H1 (cell line): Measurements from ENCODE around the gene S100A8. TPM values are rescaled to one million over a fixed set of nuclear protein-coding genes. Genes with fewer than 3 reads are reported as not detected.

ENCODE experiments used
- CTCF ChIA-PET: fragments of 300-600 bp; sonication (Branson Sonifier 250); formaldehyde crosslinking; loops from one replicate; lab custom pipeline; 2021; ENCODE audit not compliant: partially characterized antibody; lab: Charles Lee
- POLR2A ChIA-PET: fragments of 300-600 bp; sonication (Branson Sonifier 250); formaldehyde crosslinking; loops from one replicate; lab custom pipeline; 2021; ENCODE audit warnings: inconsistent platforms; ENCODE audit not compliant: partially characterized antibody; lab: Charles Lee
- DNase-seq, 2 experiments: peaks; one replicate each; pipeline versions ENCODE4 v3.0.0 to v3.0.0-alpha.2; 2010 to 2022; ENCODE audit warnings: low spot score in 2 of 2, low read depth in 1 of 2, mixed read lengths in 1 of 2
- FAIRE-seq: peaks from 2 replicates; lab custom pipeline; 2011; peaks lifted over from hg19 to GRCh38; lab: Jason Lieb, UNC
- H2AFZ ChIP-seq: 2 replicates; pipeline ENCODE4 v1.8.1; 2012; ENCODE audit warnings: low read length, inconsistent platforms
- H2AK5ac ChIP-seq: 2 replicates; pipeline ENCODE4 v1.6.1; 2013; ENCODE audit warnings: low read depth, low read length
- H2BK120ac ChIP-seq: replicated peaks from 2 replicates; pipeline ENCODE3; 2013; ENCODE audit warnings: low read depth, low read length, inconsistent platforms
- H2BK12ac ChIP-seq: 2 replicates; pipeline ENCODE4 v1.6.1; 2013; ENCODE audit warnings: low read depth, low read length
- H2BK15ac ChIP-seq: 2 replicates; pipeline ENCODE4 v1.6.1; 2013; ENCODE audit warnings: low read length
- H2BK20ac ChIP-seq: 2 replicates; pipeline ENCODE4 v1.6.1; 2013; ENCODE audit warnings: low read length
- H2BK5ac ChIP-seq: 2 replicates; pipeline ENCODE4 v1.6.1; 2013; ENCODE audit warnings: low read depth, low read length
- H3K14ac ChIP-seq: 2 replicates; pipeline ENCODE4 v1.6.1; 2013; ENCODE audit warnings: inconsistent platforms; ENCODE audit not compliant: insufficient read length
- H3K18ac ChIP-seq: 2 replicates; pipeline ENCODE4 v1.6.1; 2013; ENCODE audit warnings: low read length; ENCODE audit errors: extremely low read depth
- H3K23ac ChIP-seq: 2 replicates; pipeline ENCODE4 v1.6.1; 2013; ENCODE audit warnings: inconsistent platforms; ENCODE audit not compliant: insufficient read length
- H3K23me2 ChIP-seq: 2 replicates; pipeline ENCODE4 v1.6.1; 2013; ENCODE audit warnings: low read depth, low read length
- H3K27ac ChIP-seq: 2 replicates; pipeline ENCODE4 v1.6.1; 2011; ENCODE audit warnings: low read depth, low read length, inconsistent platforms
- H3K27me3 ChIP-seq, 4 experiments: replicated peaks in 1 of 4; 1 replicate in 1 of 4; 2 replicates in 3 of 4; pipeline versions ENCODE4 v1.6.1 to v1.8.1; 2011 to 2013; ENCODE audit warnings: low read length in 3 of 4, mild to moderate bottlenecking in 3 of 4, inconsistent platforms in 2 of 4, mixed read lengths in 2 of 4, moderate library complexity in 1 of 4; ENCODE audit not compliant: control insufficient read depth in 3 of 4, insufficient read depth in 3 of 4; ENCODE audit errors: extremely low read depth in 1 of 4
- H3K36me3 ChIP-seq, 4 experiments: 2 replicates each; pipeline versions ENCODE4 v1.6.1 to v1.8.1; 2011 to 2013; ENCODE audit warnings: mild to moderate bottlenecking in 4 of 4, low read length in 3 of 4, moderate library complexity in 2 of 4, control low read depth in 1 of 4, inconsistent platforms in 1 of 4; ENCODE audit not compliant: insufficient read depth in 4 of 4, control insufficient read depth in 2 of 4
- H3K4ac ChIP-seq: replicated peaks from 2 replicates; pipeline ENCODE3; 2013; ENCODE audit warnings: low read length, low read depth, mixed read lengths, inconsistent platforms; ENCODE audit not compliant: insufficient read length
- H3K4me1 ChIP-seq, 4 experiments: replicated peaks in 1 of 4; 1 replicate in 1 of 4; 2 replicates in 3 of 4; pipeline versions ENCODE4 v1.6.1 to v1.8.1; 2011 to 2013; ENCODE audit warnings: low read length in 3 of 4, inconsistent platforms in 2 of 4, mixed read lengths in 1 of 4; ENCODE audit not compliant: insufficient read depth in 4 of 4, control insufficient read depth in 3 of 4
- H3K4me2 ChIP-seq, 2 experiments: 2 replicates each; pipeline versions ENCODE4 v1.6.1 to v1.8.1; 2011 to 2013; ENCODE audit warnings: low read depth in 2 of 2, low read length in 2 of 2, control low read depth in 1 of 2, inconsistent platforms in 1 of 2, mild to moderate bottlenecking in 1 of 2; ENCODE audit not compliant: insufficient read depth in 1 of 2
- H3K4me3 ChIP-seq, 4 experiments: fragments of 200-600, 300-600 bp in 1 of 4; sonication (generic), shearing (Covaris generic), sonication (Bioruptor Twin) in 1 of 4; 2 replicates each; pipeline versions ENCODE4 v1.5.1 to v1.8.1; 2011 to 2016; ENCODE audit warnings: low read length in 4 of 4, low read depth in 3 of 4, control low read depth in 2 of 4, inconsistent platforms in 2 of 4, mild to moderate bottlenecking in 2 of 4, mixed read lengths in 1 of 4, moderate library complexity in 1 of 4; ENCODE audit not compliant: insufficient read depth in 2 of 4; ENCODE audit errors: extremely low read depth in 1 of 4
- H3K56ac ChIP-seq: replicated peaks from 2 replicates; pipeline ENCODE3; 2013; ENCODE audit warnings: low read depth, mild to moderate bottlenecking, mixed read lengths, low read length, inconsistent platforms; ENCODE audit not compliant: insufficient read length
- H3K79me1 ChIP-seq: 2 replicates; pipeline ENCODE4 v1.6.1; 2013; ENCODE audit warnings: low read depth, low read length, control low read depth
- H3K79me2 ChIP-seq, 2 experiments: 2 replicates each; pipeline versions ENCODE4 v1.6.1 to v1.8.1; 2012 to 2013; ENCODE audit warnings: low read length in 2 of 2, mild to moderate bottlenecking in 2 of 2, inconsistent platforms in 1 of 2; ENCODE audit not compliant: insufficient read depth in 2 of 2, control insufficient read depth in 1 of 2
- H3K9ac ChIP-seq, 4 experiments: replicated peaks in 1 of 4; 1 replicate in 1 of 4; 2 replicates in 3 of 4; pipeline versions ENCODE4 v1.6.1 to v1.8.1; 2011 to 2013; ENCODE audit warnings: low read depth in 3 of 4, low read length in 3 of 4, control low read depth in 2 of 4, mild to moderate bottlenecking in 2 of 4, moderate library complexity in 2 of 4, inconsistent platforms in 1 of 4; ENCODE audit errors: extremely low read depth in 1 of 4
- H3K9me3 ChIP-seq, 2 experiments: 2 replicates each; pipeline versions ENCODE4 v1.6.1 to v1.8.1; 2012 to 2013; ENCODE audit warnings: mild to moderate bottlenecking in 2 of 2, moderate library complexity in 2 of 2, control low read depth in 1 of 2, inconsistent platforms in 1 of 2, low read depth in 1 of 2, low read length in 1 of 2, mixed read lengths in 1 of 2; ENCODE audit not compliant: insufficient read depth in 2 of 2
- H4K20me1 ChIP-seq, 2 experiments: replicated peaks in 1 of 2; 2 replicates each; pipeline versions ENCODE3 to v1.8.1; 2011 to 2013; ENCODE audit warnings: inconsistent platforms in 2 of 2, low read length in 2 of 2, mild to moderate bottlenecking in 1 of 2; ENCODE audit not compliant: insufficient read depth in 2 of 2, control insufficient read depth in 1 of 2
- H4K5ac ChIP-seq: 2 replicates; pipeline ENCODE4 v1.6.1; 2013; ENCODE audit warnings: low read length, low read depth, mixed read lengths, inconsistent platforms; ENCODE audit not compliant: insufficient read length
- H4K8ac ChIP-seq: 2 replicates; pipeline ENCODE4 v1.8.0; 2013; ENCODE audit warnings: mild to moderate bottlenecking, moderate library complexity, low read length, inconsistent platforms; ENCODE audit not compliant: insufficient read depth; ENCODE audit errors: extremely low read depth
- H4K91ac ChIP-seq: replicated peaks from 2 replicates; pipeline ENCODE3; 2013; ENCODE audit warnings: low read length, mixed read lengths, inconsistent platforms; ENCODE audit not compliant: insufficient read length
- FOSL1 ChIP-seq: IDR thresholded peaks from 2 replicates; pipeline ENCODE4 v1.6.1; 2011; ENCODE audit warnings: mild to moderate bottlenecking, low read depth, low read length, moderate library complexity; ENCODE audit not compliant: insufficient read depth
- POLR2AphosphoS5 ChIP-seq: IDR thresholded peaks from 2 replicates; pipeline ENCODE4 v1.6.1; 2011; ENCODE audit warnings: low read depth, low read length
- SIRT6 ChIP-seq: IDR thresholded peaks from one replicate; pipeline ENCODE4 v1.7.1; 2012; ENCODE audit warnings: low read length, inconsistent platforms
- WGBS, 2 experiments: shearing (Covaris generic) in 1 of 2; methylation state at CpG; one replicate each; pipeline versions ENCODE4 v1.1.6 to v1.1.7; 2013 to 2015; ENCODE audit warnings: low lambda C conversion rate in 2 of 2, mixed read lengths in 2 of 2, inconsistent platforms in 1 of 2, low coverage in 1 of 2, missing lambda C conversion rate in 1 of 2; ENCODE audit not compliant: insufficient replicate concordance in 2 of 2, insufficient coverage in 1 of 2, insufficient read length in 1 of 2; ENCODE audit errors: extremely low coverage in 1 of 2, missing lambda C conversion rate in 1 of 2; 5-methylcytosine and 5-hydroxymethylcytosine counted together
- polyA plus RNA-seq, 7 experiments: library from polyadenylated mRNA; depleted of rRNA in 3 of 7; stranded (reverse) in 5 of 7; unstranded in 2 of 7; fragments of >200 nt in 5 of 7; fragments of 200-250 nt in 2 of 7; gene quantifications; 1 replicate in 5 of 7; 2 replicates in 1 of 7; 4 replicates in 1 of 7; pipeline versions ENCODE4 v1.2.1 to v1.2.3, GENCODE V29; 2011 to 2013; ENCODE audit warnings: missing spikeins in 2 of 7, mixed read lengths in 2 of 7
- total RNA-seq: library from RNA; stranded (reverse); fragmentation: NEBNext Ultra II Directional; extraction: Animal tissue kit (Norgen Biotek cat#: 25700); gene quantifications from 2 replicates; pipeline ENCODE4 v1.2.1, GENCODE V29; 2021

The S100A8 gene
- total and polyA plus RNA-seq, 2 of the 8 experiments (the other 6 are each of a cell fraction or from before 2014, with no cell fraction given) = not detected

DNA sequence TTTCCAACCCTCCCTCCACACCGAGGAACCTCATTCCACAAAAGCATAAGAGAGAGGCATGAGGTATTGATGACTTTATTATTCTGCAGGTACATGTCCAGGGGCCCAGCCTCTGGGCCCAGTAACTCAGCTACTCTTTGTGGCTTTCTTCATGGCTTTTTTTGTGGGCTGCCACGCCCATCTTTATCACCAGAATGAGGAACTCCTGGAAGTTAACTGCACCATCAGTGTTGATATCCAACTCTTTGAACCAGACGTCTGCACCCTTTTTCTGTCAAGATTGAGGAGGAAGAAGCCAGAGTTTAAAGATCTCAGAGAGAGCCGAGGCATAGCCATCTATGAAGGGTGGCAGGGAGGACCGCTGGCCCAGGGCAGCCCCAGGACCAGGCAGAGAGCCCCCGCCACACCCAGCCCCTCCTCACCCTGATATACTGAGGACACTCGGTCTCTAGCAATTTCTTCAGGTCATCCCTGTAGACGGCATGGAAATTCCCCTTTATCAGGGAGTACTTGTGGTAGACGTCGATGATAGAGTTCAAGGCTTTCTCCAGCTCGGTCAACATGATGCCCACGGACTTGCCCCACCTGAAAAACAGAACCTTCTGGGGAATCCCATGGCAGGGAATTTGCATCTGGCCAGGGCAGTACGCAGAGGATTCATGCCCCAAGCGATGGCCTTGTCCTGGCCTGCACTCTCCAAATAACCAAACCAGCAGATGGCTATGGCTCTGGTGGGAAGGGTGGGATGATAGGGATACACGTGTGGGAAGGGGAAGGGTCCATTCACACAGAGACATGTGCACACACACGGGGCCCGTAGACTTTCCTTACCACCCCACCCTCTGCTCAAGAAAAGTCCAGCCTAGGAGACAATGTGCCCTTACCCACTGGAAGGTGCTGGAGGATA, 647 bp downstream of the S100A8 start:
- Histone ChIP-seq H4K8ac (no peak overlapping the region), H3K4me1 (no peaks in the 10 kb centered on the region), H3K9ac (no peak overlapping the region), H3K4me3 (no peak overlapping the region), H3K27ac (no peak overlapping the region), H3K9me3 (no peaks in the 10 kb centered on the region), H2AFZ (no peak overlapping the region), H2BK12ac (no peak overlapping the region), H4K91ac (no peak overlapping the region), H2BK5ac (no peak overlapping the region), H3K79me2 (no peaks in the 10 kb centered on the region), H4K20me1 (no peaks in the 10 kb centered on the region), H4K5ac (no peak overlapping the region), H3K36me3 (no peaks in the 10 kb centered on the region), H3K18ac (no peak overlapping the region), H3K23me2 (no peaks in the 10 kb centered on the region), H2BK15ac (no peak overlapping the region), H3K56ac (no peak overlapping the region), H3K4me2 (no peak overlapping the region), H3K4ac (no peak overlapping the region), H2BK20ac (no peak overlapping the region), H3K23ac (no peak overlapping the region), H2BK120ac (no peak overlapping the region), H3K79me1 (no peaks in the 10 kb centered on the region), H2AK5ac (no peak overlapping the region), H3K27me3 (peaks cover 0 to 2% (median 0%) of the 10 kb centered on the region in 4 experiments; a peak in 1 of 7 replicates), H3K14ac (no peak overlapping the region)
- ChIA-PET CTCF (interaction anchor here (1.0 to 1.8 kb wide), 4 partner anchors 10 to 105 kb away, joined by 3 to 8 read pairs (median 5); no protein-coding TSS in a partner anchor), POLR2A (interaction anchor here (1.2 kb wide), 1 partner anchor 22 kb away, joined by 3 read pairs; no protein-coding TSS in a partner anchor)
- FAIRE-seq (no peak), DNase-seq (no peak)
- WGBS, 2 experiments = 84% methylated on average over 17 of the region's 17 CpGs; no CpG with 5 or more reads in 1 of the 2 experiments
- TF ChIP-seq FOSL1 = no peak
- TF ChIP-seq SIRT6 = no peak
- TF ChIP-seq POLR2AphosphoS5 = no peak
